Activated B cell treated with CpG ODN at 0.5 μM for 24 hours (primary cell): ENCODE measurements around the gene VPS4B. TPM values are rescaled to one million over a fixed set of nuclear protein-coding genes. Genes with fewer than 3 reads are reported as not detected.

Experiments used
- ATAC-seq: fragments of 200-7000 bp; cut with Tn5 transposase; one replicate; pipeline ENCODE4 v1.10.0; 2021; ENCODE audit warnings: low read depth, mild to moderate bottlenecking, moderate library complexity
- CTCF ChIA-PET: fragments of 350-600 bp; sonication (Branson Sonifier 250); formaldehyde crosslinking; loops from one replicate; lab custom pipeline; 2021; ENCODE audit warnings: antibody characterized with exemption; lab: Charles Lee
- POLR2A ChIA-PET: fragments of 350-600 bp; sonication (Branson Sonifier 250); formaldehyde crosslinking; loops from one replicate; lab custom pipeline; 2021; ENCODE audit warnings: antibody characterized with exemption; lab: Charles Lee
- DNase-seq: peaks from one replicate; pipeline ENCODE4 v3.0.0; 2022
- H3K27ac Mint-ChIP-seq: one replicate; pipeline ENCODE4 v1.8.0; 2020; ENCODE audit warnings: mixed read lengths
- H3K27me3 Mint-ChIP-seq: one replicate; pipeline ENCODE4 v1.8.0; 2021; ENCODE audit warnings: mixed read lengths
- H3K36me3 Mint-ChIP-seq: one replicate; pipeline ENCODE4 v1.8.0; 2021; ENCODE audit warnings: low read depth, mixed read lengths
- H3K4me1 Mint-ChIP-seq: one replicate; pipeline ENCODE4 v1.8.0; 2021; ENCODE audit warnings: mixed read lengths
- H3K4me3 Mint-ChIP-seq: one replicate; pipeline ENCODE4 v1.8.0; 2020; ENCODE audit warnings: mild to moderate bottlenecking, mixed read lengths
- H3K9me3 Mint-ChIP-seq: one replicate; pipeline ENCODE4 v1.8.0; 2020; ENCODE audit warnings: mixed read lengths
- CTCF ChIP-seq: fragments of 200-600 bp; IDR thresholded peaks from one replicate; pipeline ENCODE4 v1.8.0; 2022; ENCODE audit warnings: antibody characterized with exemption, mild to moderate bottlenecking
- intact Hi-C: fragments of 100-400 bp; cut with micrococcal nuclease; formaldehyde crosslinking; loops from one replicate; pipeline ENCODE4 v1.15.1; 2024
- total RNA-seq: library from RNA; stranded (reverse); gene quantifications from 2 replicates; pipeline ENCODE4 v1.2.3, GENCODE V29; 2022

The VPS4B gene
- total RNA-seq, 1 donor from 2014 or later, result 66.8 TPM

- Mint-ChIP-seq H3K27ac (no peak overlapping the region), H3K36me3 (peaks cover 80% of the 10 kb centered on the region), H3K4me3 (no peak overlapping the region), H3K4me1 (peaks cover 4% of the 10 kb centered on the region), H3K9me3 (no peaks in the 10 kb centered on the region), H3K27me3 (no peaks in the 10 kb centered on the region)
- no peak for ATAC-seq
- POLR2A ChIA-PET, result interaction anchor here (0.6 kb wide), 1 partner anchor 11 kb away, joined by 4 read pairs; no protein-coding TSS in a partner anchor
- CTCF ChIA-PET, result no interaction called here
- no peak for DNase-seq
- TF ChIP-seq CTCF, result no peak
- intact Hi-C loops, result loop anchor here (5.0 kb wide), 1 partner anchor 40 kb away; no protein-coding TSS in a partner anchor
These were observed 24.9 kb downstream of the VPS4B start for GRCh38 chr18:63397349-63397748.

GRCh38 chr18:63395503-63395902 is 26.8 kb downstream of the VPS4B start:
- no peaks in the 10 kb centered on the region for H3K9me3 Mint-ChIP-seq
- H3K4me1 Mint-ChIP-seq, result peaks cover 3% of the 10 kb centered on the region
- ATAC-seq (no peak), DNase-seq (no peak)
- CTCF ChIA-PET, result interaction anchor here (0.9 to 1.3 kb wide), 2 partner anchors 15 to 27 kb away, joined by 3 read pairs; partner anchors contain the start of gene VPS4B
- no peak for TF ChIP-seq CTCF
- H3K27me3 Mint-ChIP-seq, result no peaks in the 10 kb centered on the region
- no peak overlapping the region for H3K27ac Mint-ChIP-seq
- H3K4me3 Mint-ChIP-seq, result no peak overlapping the region
- H3K36me3 Mint-ChIP-seq, result peaks cover 78% of the 10 kb centered on the region
- POLR2A ChIA-PET, result no interaction called here
- intact Hi-C loops, result loop anchor here (5.0 kb wide), 1 partner anchor 42 kb away; no protein-coding TSS in a partner anchor

- H3K36me3 Mint-ChIP-seq, result peaks cover 75% of the 10 kb centered on the region
- intact Hi-C loops, result loop anchor here (5.0 kb wide), 1 partner anchor 42 kb away; no protein-coding TSS in a partner anchor
- no peak overlapping the region for H3K4me3 Mint-ChIP-seq
- ChIA-PET POLR2A (no interaction called here), CTCF (interaction anchor here (0.9 to 1.3 kb wide), 2 partner anchors 16 to 27 kb away, joined by 3 read pairs; partner anchors contain the start of gene VPS4B)
- no peaks in the 10 kb centered on the region for H3K4me1 Mint-ChIP-seq
- ATAC-seq (no peak), DNase-seq (no peak)
- no peak for TF ChIP-seq CTCF
- H3K27ac Mint-ChIP-seq, result no peak overlapping the region
- no peaks in the 10 kb centered on the region for H3K27me3 Mint-ChIP-seq
- no peaks in the 10 kb centered on the region for H3K9me3 Mint-ChIP-seq
These were observed 27.3 kb downstream of the VPS4B start for GRCh38 chr18:63394954-63395353.

GRCh38 chr18:63387861-63388260 is 34.4 kb downstream of the VPS4B start:
- no peak for DNase-seq

GRCh38 chr18:63382843-63383242 is 39.4 kb downstream of the VPS4B start:
- Mint-ChIP-seq H3K4me1 (peaks cover 8% of the 10 kb centered on the region), H3K27me3 (no peaks in the 10 kb centered on the region), H3K9me3 (peaks cover 5% of the 10 kb centered on the region), H3K4me3 (no peak overlapping the region), H3K27ac (no peak overlapping the region), H3K36me3 (peaks cover 18% of the 10 kb centered on the region)
- intact Hi-C loops, result no loop called here
- ATAC-seq, result no peak
- DNase-seq, result no peak
- POLR2A ChIA-PET, result no interaction called here
- TF ChIP-seq CTCF, result no peak
- CTCF ChIA-PET, result no interaction called here

More at GRCh38 chr18:63387861-63388260, 34.4 kb downstream of the VPS4B start:
- H3K9me3 Mint-ChIP-seq, result peaks cover 5% of the 10 kb centered on the region
- CTCF ChIA-PET, result no interaction called here
- peaks cover 49% of the 10 kb centered on the region for H3K36me3 Mint-ChIP-seq
- no peak for TF ChIP-seq CTCF
- H3K27ac Mint-ChIP-seq, result no peak overlapping the region
- ATAC-seq, result no peak
- POLR2A ChIA-PET, result no interaction called here
- intact Hi-C loops, result no loop called here
- no peaks in the 10 kb centered on the region for H3K4me1 Mint-ChIP-seq
- no peak overlapping the region for H3K4me3 Mint-ChIP-seq
- no peaks in the 10 kb centered on the region for H3K27me3 Mint-ChIP-seq
